IMR-90 (cell line): ENCODE data around the gene GAR1.

ENCODE experiments used
- MAZ ChIP-seq: IDR thresholded peaks from 2 replicates; pipeline ENCODE4 v1.6.1; 2012; ENCODE audit warnings: low read depth, mild to moderate bottlenecking, low read length, improper control_type of control experiment, moderate library complexity, borderline replicate concordance
- POLR2A ChIP-seq: IDR thresholded peaks from 2 replicates; pipeline ENCODE4 v1.6.1; 2012; ENCODE audit warnings: mild to moderate bottlenecking, low read depth, low read length
- RAD21 ChIP-seq: IDR thresholded peaks from 2 replicates; pipeline ENCODE4 v1.6.1; 2012; ENCODE audit warnings: low read length, improper control_type of control experiment
- RCOR1 ChIP-seq: IDR thresholded peaks from 2 replicates; pipeline ENCODE4 v1.6.1; 2012; ENCODE audit warnings: mild to moderate bottlenecking, low read length, improper control_type of control experiment; ENCODE audit not compliant: insufficient replicate concordance
- RFX5 ChIP-seq: IDR thresholded peaks from 2 replicates; pipeline ENCODE4 v1.8.0; 2012; ENCODE audit warnings: low read depth, mild to moderate bottlenecking, low read length, moderate library complexity
- TF ChIP-seq, protein P1 (sequence below): conservative IDR thresholded peaks from 2 replicates; pipeline ENCODE4 v1.5.1; 2012; ENCODE audit warnings: mild to moderate bottlenecking, low read depth, low read length, improper control_type of control experiment

DNA sequence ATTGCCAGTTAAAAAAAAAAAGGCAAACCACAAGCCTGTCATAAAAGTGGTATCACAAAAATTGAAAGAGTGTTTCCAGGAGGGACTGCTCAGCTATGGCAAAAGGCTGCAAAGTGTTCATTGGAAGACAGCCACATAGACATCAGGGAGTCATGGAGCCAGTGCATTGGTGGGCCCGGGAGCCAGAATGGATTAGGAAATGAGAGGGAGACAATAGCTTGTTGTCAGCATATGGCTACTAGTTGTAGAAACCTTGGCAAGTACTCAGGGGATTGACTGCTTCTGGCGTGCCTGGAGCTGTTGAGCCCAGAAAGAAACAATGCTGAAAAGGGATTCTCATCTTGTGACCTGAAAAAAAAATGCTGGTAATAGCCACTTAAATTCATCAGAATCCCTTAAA lies 5.0 kb downstream of the GAR1 start:
- TF ChIP-seq, protein P1, sequence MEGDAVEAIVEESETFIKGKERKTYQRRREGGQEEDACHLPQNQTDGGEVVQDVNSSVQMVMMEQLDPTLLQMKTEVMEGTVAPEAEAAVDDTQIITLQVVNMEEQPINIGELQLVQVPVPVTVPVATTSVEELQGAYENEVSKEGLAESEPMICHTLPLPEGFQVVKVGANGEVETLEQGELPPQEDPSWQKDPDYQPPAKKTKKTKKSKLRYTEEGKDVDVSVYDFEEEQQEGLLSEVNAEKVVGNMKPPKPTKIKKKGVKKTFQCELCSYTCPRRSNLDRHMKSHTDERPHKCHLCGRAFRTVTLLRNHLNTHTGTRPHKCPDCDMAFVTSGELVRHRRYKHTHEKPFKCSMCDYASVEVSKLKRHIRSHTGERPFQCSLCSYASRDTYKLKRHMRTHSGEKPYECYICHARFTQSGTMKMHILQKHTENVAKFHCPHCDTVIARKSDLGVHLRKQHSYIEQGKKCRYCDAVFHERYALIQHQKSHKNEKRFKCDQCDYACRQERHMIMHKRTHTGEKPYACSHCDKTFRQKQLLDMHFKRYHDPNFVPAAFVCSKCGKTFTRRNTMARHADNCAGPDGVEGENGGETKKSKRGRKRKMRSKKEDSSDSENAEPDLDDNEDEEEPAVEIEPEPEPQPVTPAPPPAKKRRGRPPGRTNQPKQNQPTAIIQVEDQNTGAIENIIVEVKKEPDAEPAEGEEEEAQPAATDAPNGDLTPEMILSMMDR: no peak
- no peak for TF ChIP-seq RAD21
- no peak for TF ChIP-seq POLR2A
- no peak for TF ChIP-seq MAZ
- TF ChIP-seq RFX5: no peak
- TF ChIP-seq RCOR1: no peak
